GM20431 (cell line): ENCODE data around the gene DOK7.

Source experiments
- in situ Hi-C: fragments of 300-500 bp; cut with MseI, MboI; formaldehyde crosslinking; loops from one replicate; pipeline ENCODE4 v1.15.0; 2020; ENCODE audit warnings: low sequenced_read_pairs; ENCODE audit not compliant: unreplicated experiment

Gene DOK7, protein sequence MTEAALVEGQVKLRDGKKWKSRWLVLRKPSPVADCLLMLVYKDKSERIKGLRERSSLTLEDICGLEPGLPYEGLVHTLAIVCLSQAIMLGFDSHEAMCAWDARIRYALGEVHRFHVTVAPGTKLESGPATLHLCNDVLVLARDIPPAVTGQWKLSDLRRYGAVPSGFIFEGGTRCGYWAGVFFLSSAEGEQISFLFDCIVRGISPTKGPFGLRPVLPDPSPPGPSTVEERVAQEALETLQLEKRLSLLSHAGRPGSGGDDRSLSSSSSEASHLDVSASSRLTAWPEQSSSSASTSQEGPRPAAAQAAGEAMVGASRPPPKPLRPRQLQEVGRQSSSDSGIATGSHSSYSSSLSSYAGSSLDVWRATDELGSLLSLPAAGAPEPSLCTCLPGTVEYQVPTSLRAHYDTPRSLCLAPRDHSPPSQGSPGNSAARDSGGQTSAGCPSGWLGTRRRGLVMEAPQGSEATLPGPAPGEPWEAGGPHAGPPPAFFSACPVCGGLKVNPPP

GRCh38 chr4:3462790-3463415, at the start of gene DOK7:
Gene DOK7 (plus strand): TSS chr4:3463306. CDS start chr4:3463376, 70 bp downstream.
- in situ Hi-C loops = no loop called here

DNA sequence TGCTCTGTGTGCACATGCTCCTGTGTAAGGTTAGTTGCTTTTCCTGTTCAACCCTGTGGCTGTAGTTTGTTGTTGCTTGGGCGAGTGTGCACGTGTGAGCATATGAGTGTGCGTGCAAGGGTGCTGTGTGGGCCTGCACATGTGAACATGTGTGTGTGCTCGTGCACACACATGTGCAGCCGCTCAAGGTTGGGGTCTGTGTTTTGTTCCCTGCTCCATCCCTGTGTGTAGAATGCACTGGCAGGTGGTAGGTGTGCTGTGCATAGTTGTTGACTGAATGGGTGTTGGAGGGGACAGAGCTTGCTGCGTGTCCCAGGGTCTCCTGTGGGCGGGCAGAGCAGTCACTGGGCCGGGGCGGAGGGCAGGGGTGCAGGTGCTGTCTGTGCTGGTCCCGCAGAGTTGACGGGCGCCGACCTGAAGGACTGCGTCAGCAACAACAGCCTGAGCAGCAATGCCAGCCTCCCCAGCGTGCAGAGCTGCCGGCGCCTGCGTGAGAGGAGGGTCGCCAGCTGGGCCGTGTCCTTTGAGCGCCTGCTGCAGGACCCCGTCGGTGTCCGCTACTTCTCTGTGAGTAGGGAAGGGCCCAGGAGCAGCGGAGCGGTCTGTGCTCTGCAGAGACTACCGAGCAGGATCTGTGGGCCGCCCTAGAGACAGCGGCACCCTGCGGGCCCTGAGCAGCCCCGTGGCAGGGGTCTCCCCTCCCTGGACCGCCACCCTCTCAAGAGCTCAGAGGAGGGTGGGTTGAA, 49.3 kb upstream of the DOK7 start:
- in situ Hi-C loops = no loop called here

GRCh38 chr4:3414421-3415279, 48.5 kb upstream of the DOK7 start:
- in situ Hi-C loops = no loop called here

DNA sequence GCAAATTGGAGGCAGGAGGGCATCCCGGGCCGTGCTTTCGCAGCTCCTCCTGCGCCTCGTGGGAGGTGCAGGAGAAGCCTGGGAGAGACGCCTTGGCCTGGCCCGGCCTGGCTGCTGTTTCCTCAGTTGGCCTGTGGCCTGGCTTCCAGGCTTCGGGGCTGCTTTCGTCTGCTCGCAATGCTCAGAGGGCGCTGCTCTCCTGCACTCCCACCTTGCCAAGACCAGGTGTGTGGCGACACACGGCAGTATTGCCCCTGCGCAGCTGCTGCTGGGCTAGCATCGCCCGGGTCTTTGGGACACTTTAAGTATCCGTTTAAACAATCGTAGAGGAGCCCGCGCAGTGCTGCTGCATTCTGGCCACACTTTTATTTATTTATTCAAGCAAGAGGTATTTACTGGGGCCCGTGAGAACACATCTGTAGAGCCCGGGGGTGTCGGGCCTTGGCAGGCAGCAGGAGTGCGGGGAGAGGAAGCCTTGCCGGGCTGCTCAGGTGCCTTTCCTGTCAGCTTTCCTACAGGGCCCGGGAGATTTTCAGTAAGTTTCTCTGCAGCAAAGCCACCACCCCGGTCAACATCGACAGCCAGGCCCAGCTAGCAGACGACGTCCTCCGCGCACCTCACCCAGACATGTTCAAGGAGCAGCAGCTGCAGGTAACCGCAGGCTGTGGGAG, 47.5 kb upstream of the DOK7 start:
- in situ Hi-C loops = no loop called here

DNA sequence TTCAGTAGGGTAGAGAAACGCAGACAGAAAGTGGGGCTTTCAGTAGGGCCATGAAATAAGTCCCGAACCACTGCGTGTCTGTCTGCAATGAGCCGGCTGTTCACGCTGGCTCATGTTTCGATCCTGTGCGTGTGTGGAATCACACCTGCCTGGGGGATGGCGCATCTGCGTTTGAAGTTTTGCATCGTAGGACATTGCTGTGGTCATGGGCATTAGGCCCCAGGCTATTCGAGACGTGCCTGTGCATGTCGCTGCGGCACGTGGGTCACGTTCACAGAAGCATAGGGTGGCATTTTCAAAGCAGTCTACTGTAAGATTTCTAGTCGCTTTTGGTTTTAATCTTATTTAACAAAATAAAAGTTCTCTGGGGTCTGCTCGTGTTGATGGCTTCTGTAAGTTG, 46.8 kb upstream of the DOK7 start:
- in situ Hi-C loops = no loop called here

- in situ Hi-C loops = no loop called here
Observed at GRCh38 chr4:3416821-3417221, 46.3 kb upstream of the DOK7 start.

DNA sequence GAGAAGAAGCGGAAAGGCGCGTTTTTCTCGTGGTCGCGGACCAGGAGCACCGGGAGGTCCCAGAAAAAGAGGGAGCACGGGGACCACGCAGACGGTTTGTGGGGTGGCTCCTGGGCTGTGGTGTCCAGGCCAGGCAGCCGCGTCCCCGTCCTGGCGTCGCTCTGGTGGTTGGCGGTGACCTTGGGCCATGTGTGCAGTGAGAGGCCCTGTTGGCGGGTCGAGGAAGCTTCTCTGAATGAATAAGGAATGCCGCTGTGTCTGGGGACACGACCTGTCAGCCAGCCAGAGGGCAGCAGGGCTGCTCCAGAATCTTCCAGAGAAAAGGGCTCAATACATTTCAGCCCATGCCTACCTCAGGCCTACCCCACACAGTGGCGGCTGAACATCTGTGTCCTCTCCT, 45.7 kb upstream of the DOK7 start:
- in situ Hi-C loops = no loop called here

GRCh38 chr4:3418029-3418762, 44.9 kb upstream of the DOK7 start:
- in situ Hi-C loops = no loop called here

DNA sequence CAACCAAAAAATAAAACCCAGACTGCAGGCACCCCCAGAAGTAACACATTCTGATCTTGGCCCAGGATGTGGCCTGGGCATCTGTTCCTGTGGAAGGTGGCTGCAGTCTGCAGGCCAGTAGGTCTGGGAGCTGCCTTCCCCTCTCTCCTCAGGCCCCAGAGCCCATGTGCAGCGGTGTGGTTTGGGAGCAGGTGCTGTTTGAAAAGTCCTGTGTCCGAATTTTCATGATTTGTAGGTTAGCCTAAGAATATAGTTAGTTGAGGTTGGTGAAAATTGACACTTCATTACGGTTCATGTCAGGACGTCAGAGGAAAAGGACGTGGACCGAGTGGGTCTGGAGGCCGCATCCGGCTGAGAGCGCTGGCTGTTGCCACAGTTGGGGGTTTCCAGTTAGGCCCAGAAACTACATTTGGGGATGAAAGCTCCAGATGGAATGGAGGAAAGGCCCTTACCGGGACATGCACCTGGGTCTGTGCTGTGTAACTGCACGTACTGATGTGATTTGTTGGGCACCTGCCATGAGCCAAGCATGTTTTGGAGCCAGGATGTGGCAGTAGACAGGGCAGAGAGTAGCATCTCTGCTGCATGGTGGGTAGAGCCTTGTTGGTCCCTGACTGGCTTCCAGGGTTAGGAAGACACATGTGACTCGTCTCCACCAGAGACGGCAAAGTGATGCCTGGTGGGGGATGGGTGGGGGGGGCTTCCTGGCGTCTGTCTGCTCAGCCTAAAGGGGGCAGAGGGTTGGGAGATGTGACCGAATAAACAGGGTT, 43.1 kb upstream of the DOK7 start:
- in situ Hi-C loops = no loop called here

- in situ Hi-C loops = no loop called here
Observed at GRCh38 chr4:3420606-3420955, 42.5 kb upstream of the DOK7 start.

- in situ Hi-C loops = no loop called here
Observed at GRCh38 chr4:3420956-3421355, 42.1 kb upstream of the DOK7 start.

DNA sequence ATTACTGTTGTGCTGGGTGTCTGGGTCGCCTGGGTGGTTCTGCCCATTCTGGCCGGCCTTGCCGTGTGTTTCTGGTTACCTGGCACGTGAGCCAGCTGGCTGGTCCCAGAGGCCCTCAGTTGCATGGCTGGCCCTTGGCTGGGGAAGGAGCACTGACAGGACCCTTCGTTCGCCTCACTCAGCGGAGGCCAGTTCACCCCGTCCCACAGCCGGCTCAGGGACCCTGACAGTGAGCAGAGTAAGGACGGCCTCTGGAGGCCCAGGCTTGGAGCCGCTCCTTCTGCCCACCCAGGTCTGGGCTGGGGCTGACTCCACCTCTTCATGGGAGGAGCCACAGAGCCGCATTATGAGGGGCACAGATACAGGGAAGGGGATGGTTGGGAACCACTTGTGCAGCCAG, 41.6 kb upstream of the DOK7 start:
- in situ Hi-C loops = no loop called here

DNA sequence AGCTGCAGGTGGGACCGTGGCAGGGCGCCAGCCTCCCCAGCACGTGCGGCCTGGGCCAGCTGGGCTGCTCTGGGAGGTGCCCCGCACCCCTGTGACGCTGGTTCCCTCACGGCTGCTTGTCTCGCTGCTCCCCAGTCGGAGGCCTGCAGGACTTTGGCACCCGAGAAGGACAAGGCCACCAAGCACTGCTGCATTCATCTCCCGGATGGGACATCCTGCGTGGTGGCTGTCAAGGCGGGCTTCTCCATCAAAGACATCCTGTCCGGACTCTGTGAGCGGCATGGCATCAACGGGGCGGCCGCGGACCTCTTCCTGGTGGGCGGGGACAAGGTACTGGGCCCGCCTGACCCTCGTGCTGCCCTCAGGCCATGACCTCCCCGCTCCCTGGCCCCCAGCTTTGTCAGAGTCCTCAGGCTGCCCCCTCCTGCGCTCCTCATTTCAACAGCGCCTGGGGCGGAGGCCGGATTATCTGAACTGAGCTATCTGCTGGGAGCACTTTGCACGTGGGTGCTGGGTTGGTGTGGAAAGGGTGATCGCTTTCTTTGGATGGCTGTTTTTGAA, 40.8 kb upstream of the DOK7 start:
- in situ Hi-C loops = no loop called here

DNA sequence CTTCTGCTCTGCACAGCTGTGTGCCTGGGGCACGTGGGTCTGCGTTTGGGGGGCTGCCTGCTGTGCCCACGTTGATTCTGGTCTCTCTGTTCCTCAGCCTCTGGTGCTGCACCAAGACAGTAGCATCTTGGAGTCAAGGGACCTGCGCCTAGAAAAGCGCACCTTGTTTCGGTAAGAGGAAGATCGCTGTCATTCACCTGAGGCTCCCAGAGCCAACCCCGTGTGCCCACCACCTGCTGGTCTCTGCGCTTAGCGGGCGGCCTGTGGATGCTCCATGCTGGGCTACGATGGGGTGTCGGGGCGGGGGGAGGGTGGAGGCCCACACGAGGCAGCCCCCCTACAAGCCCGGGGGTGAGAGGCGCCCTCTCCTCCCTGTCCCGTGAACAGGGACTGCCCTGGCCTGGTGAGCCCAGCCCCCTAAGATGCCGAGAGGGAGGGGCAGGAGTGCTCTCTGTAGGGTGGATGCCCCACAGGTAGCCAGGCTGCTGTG, 40.3 kb upstream of the DOK7 start:
- in situ Hi-C loops = no loop called here

DNA sequence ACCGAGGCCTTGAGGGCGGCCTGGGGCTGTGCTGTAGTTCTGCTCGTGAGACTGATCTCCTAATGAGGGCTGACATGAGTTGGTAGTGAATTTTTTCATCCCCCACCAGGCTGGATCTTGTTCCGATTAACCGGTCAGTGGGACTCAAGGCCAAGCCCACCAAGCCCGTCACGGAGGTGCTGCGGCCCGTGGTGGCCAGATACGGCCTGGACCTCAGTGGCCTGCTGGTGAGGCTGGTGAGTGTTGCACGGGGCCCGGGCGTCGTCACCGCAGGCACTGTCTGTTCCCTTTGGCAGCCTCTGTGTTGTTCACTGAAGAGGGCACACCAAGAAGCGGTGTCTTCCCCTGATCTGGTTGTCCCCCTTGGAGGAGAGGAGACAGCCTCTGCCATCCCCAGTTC, 39.7 kb upstream of the DOK7 start:
- in situ Hi-C loops = no loop called here

GRCh38 chr4:3423952-3424351, 39.2 kb upstream of the DOK7 start:
- in situ Hi-C loops = no loop called here

DNA sequence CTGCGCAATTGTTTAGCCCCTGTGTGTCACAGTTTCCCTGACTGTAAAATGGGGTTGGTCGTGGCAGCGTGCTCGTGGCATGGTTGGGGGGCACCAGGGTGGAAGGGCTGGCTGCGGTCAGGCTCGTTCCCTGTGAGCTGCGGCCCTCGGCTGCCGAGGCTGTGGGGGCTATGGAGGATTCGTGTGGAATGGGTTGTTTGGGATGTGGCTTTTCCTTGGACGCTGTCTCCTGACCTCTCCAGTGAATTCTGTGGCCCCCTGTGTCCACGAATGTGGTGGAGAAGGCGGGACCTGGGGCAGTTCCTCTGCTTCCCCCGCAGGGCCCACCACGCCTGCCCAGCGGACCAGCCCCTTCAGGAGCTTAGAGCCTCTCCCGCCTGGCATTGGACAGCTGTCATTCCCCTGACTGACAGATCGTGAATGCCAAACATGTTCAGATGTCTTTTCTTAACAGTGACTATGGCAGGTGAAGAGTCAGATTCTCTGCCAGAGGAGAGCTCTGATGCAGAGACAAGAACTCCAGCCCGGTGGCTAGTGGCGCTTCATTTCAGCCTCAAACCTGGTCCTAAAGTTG, 38.5 kb upstream of the DOK7 start:
- in situ Hi-C loops = no loop called here
